Activated CD4-positive, alpha-beta T cell treated with anti-CD3 and anti-CD28 coated beads for 1 hour (primary cell): ENCODE results near the gene ZNF618.

Source experiments
- DNase-seq: peaks from one replicate; pipeline ENCODE4 v3.0.0-alpha.2; 2020

The ZNF618 gene

GRCh38 chr9:113913426-113914195, 37.5 kb downstream of the ZNF618 start:
- no peak for DNase-seq

DNA sequence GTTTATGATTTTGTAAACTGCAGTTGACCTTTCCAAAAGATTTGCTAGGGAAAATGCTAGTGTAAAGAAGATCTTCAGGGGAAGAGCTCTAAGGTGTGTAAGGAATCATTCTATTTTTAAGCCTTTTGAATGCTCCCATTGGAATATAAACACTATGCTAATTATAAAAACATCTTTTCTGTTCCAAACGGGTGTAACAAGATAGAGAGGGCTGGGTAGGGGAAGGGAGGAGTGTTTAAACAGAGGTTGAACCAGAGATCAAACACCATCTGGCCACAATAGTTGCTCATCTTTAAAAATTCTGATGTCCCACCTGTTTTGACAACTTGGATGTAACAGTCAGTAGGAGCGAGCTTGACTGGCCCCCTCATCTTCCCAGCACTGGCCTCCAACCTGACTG, 38.4 kb downstream of the ZNF618 start:
- DNase-seq, result no peak

DNA sequence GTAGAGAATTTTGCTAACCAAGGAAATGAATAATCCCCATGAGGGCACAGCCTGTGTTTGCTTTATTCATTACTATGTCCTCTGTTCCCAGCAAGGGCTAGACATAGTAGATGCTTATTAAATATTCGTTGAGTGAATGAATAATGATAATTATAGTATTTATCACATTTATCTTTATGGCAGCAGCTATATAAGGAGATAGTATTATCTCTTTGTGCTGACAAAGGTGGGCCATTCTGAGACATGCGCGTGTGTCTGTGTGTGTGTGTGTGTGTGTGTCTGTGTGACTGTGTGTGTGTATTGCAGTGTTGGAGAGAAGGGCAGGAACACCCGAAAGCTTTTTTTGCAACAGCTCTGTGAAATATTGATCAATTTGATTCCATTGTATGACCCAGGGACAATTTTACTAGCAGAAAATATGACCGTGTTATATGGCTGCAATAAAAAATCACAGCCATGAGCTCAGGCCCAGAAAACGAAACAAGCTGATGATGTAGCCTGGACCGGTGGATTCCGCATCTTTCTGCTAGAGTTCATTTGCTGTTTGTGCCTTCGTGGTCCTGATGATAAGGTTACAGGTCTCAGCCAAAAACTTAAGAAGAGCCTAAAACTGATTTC, 39.8 kb downstream of the ZNF618 start:
- no peak for DNase-seq

DNA sequence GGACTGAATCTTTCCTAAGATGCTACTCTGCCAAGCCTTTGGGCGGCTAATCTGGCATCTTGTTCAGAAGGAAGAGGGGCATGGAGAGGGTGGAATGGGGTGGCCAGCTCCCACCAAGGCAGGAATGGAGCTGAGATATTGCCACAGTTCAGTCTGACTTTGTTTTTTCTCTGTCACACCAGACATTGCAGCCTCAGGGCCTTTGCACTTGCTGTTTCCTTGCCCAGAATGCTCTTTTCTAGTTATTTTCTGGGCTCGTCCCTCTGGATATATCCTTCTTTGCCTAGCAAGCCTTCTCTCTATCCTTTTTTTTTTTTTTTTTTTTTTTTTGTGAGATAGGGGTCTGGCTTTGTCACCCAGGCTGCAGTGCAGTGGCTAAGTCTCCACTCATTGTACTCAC, 40.8 kb downstream of the ZNF618 start:
- no peak for DNase-seq

- DNase-seq, result no peak
Observed at GRCh38 chr9:113918697-113919350, 42.7 kb downstream of the ZNF618 start.

DNA sequence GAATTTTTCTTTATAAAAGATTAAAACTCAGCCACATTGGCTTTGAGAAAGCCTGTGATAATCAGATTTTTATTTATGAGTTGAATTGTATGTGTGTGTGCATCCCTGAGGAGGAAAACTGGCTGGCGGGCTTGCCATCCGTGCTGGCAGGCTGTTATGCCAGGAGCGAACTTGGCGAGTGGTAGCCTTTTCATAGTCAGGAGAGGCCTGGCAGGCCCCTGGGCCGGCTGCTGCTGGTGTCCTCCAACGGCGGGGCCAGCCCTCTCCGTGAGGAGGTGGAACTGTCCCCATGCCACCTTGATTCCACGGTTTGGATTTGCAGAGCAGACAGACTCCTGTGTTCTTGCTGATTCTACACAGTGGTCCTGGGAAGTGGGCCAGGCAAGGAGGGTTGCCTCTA, 43.3 kb downstream of the ZNF618 start:
- no peak for DNase-seq

DNA sequence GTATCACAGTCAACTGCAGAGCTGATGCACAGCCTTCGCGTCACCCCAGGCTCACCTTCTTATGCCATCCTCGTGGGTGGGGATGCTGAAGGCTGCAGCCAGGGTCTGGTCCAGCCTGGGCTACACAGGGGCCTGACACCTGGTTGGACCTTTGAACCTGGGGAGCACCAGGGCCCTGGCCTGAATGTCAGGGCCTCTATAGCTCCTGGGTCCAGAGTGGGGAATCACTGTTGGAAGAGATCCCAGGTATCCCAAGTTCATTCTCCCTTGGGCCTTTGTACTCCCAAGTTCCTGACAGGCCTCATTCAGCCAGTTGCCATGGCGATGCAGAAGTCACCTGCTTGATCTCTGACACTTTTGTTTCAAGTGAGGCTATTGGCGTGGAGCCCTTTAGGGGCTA, 43.8 kb downstream of the ZNF618 start:
- DNase-seq, result no peak

DNA sequence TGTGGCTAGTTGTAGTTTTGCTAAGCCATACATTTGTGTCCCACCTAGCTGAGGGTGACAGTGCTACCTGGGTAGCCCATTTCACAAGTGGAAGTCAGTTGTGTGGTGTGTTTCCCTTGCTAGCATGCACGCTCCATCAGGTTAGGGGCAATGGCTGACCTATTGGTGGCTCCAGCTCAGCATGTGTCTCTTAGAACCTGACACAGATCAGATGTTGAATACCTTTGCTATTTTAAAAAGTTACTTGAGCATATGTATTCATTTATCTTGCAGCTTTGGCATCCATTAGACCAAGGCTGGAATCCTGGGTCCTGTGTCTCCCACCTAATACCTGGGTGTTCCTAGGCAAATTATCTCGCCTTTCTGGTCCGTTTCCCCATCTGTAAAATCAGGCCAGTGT, 44.8 kb downstream of the ZNF618 start:
- DNase-seq, result no peak

DNA sequence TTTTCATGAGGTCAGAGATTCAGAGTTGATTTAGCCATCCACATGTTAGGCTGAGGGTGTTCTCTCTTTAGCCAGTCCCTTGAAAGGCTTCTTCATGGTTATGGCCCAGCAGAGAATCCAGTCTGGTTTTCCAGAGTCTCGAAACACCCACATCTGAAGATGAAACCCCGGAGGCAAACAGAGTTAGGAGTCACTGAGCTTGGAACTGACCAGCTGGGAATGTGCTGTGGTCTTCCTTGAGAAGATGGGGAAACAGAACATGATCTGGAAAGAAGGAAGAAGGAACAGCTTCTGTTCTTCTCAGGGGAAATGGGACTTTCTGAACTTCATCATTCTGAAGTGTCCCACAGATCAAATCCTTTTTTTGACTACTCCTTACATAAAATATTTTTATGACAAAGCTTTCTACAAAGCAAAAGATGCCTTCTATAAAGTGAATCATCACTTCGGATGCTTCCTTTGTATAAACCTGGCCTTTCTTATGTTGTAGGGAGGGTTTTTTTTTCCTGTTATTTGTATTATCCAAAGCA, 45.4 kb downstream of the ZNF618 start:
- DNase-seq, result no peak

DNA sequence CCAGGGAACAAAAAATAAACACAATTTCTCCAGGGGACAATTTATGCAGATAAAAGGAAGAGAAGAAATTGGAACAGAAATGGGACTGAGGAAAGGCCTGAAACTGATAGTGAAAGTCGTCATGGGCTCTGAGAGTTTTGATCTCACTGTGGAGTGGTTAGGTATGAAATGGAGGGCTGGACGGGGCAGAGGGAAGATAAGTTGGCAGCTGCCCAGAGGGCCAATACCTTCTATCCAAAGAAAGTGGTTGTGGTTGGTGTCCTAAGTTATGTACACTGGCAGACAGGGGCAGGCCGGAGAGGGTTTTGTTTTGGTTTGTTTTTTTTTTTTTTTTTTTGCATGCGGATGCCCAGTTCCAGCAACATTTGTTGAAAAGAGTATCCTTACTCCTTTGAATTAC, 46.1 kb downstream of the ZNF618 start:
- DNase-seq, result no peak

- no peak for DNase-seq
Observed at GRCh38 chr9:113926211-113926610, 50.1 kb downstream of the ZNF618 start.

DNA sequence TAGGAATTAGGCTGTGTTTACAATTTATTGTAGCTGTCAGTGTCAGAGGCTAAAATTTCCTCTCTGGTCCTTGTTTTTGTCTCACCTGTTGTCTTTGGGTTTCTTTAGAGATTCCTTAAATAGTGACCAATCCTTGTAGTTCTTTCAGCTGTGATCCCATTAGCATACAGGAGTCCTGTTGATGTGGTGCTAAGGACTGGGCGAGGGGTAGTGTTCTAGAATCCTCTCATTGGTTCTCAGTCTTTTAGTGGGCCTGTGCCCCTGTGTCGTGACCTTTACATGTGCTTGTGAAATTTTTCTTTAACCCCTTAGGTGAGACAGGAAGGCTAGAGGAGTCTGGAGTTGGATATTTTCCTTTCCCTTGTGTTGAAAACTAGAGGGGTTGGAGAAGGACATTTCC, 51.2 kb downstream of the ZNF618 start:
- no peak for DNase-seq

DNA sequence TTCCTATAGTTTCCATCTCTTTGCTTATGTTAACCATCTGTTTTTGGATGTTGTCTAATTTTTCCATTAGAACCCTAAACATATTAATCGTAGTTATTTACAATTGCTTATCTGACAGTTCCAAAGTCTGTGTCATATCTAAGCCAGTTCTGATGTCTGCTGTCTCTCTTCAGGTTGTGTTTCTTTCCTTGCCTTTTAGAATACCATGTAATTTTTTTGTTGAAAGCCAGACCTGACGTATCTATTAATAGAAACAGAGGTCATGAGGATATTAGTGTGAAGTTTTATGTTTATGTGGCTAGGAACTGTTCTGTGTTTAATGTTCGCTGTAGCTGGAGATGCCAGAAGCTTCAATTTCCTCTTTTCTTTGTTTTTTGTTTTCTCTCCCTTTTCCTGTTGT, 52.2 kb downstream of the ZNF618 start:
- no peak for DNase-seq

GRCh38 chr9:113929634-113930389, 53.7 kb downstream of the ZNF618 start:
- DNase-seq, result no peak

GRCh38 chr9:113930390-113930783, 54.3 kb downstream of the ZNF618 start:
- no peak for DNase-seq

DNA sequence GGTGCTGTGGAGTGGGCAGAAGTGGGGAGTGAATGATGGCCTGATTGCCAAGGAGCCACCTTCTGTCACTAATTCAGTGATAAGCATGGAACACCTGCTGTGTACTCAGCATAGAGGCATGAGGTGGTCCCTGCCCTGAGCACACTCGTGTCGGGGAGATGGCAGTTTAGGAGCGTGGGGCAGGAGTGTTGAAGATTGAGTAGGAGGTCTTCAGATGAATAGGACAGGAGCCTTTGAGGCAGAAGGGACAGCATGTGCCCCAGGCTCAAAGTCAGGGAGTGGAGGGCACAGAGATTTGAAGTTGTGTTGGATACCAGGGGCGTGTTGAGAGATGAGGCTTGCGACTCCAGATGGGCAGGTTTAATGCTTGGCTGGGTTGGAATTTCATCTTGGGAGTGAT, 55.0 kb downstream of the ZNF618 start:
- no peak for DNase-seq

GRCh38 chr9:113931777-113932176, 55.7 kb downstream of the ZNF618 start:
- DNase-seq, result no peak

DNA sequence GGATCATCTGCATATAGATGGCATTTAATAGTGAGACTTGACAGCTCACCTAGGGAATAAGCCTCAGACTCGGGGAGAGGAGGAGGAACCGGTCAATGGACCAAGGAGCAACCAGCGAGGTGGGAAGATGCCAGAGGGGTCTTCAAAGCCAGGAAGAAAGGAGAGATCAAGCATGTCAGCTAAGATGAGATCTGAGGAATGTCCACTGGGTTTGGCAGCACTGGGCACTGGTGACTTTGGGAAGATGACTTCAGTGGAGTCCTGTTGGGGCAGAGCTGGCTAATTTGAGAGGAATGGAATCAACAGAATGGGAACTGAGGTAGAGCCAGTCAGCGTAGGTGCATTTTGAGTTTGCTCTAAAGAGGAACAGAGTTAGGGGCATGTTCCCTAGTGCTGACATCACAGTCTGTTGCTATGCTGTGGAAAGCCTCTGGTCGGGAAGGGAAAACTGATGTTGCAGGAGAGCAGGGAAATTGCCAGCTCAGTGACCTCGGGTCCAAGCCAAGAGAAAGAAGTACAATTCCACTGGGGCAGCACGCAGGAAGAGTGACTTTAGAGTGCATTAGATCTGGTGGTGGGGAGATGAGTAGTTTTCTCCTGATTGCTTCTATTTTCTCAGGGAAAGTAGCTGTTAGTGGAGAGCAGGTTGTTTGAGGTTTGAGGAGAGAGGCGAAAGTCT, 56.9 kb downstream of the ZNF618 start:
- no peak for DNase-seq

- DNase-seq, result no peak
Observed at GRCh38 chr9:113933671-113934070, 57.6 kb downstream of the ZNF618 start.

DNA sequence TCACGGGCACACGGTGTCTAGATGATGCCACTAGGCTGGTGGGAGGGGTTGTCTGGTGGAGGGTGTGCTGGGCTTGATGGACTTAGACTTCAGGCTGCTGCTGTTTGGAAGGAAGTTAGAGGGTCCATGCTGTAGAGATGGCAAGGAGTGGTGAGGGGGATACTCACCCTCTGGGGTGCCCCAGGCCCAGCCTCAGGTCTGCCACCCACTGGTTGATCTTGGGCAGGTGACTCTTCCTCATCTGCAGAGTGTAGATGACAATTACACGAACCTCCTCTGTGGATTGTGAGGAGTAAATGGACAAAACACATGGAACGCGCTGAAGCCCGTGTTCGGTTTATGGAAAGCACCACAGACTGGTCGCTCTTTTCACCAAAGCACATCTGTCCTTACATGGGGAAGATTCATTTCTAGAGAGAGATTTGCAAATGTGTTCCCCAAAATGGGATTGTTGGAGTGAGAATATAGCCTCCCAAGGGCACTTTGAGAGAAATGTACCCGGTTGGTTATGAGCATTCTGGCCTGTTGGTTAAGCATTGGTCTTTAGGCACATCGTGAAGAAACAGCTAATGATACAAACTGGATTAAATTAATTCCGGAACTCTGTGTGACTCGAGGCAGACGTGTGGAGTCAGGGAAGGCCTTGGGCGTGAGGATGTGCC, 58.2 kb downstream of the ZNF618 start:
- DNase-seq, result no peak

- DNase-seq, result no peak
Observed at GRCh38 chr9:113934829-113935676, 58.9 kb downstream of the ZNF618 start.
